GM18505 (cell line): ENCODE results near the gene IL7R.
A peak's percentile ranks its signal among the peaks of the same experiment; 100 is the strongest.
"Not testable (repeated sequence)": the region's sequence is repeated elsewhere in the genome, so short reads cannot be mapped to it uniquely, and the experiment has no call there.

ENCODE experiments used
- ATAC-seq: cut with Tn5 transposase; IDR thresholded peaks from one replicate; pipeline ENCODE4 v1.9.1; 2021; ENCODE audit not compliant: unreplicated experiment
- POLR2A ChIP-seq: IDR thresholded peaks from 4 replicates; pipeline ENCODE4 v1.6.1; 2011; ENCODE audit warnings: borderline replicate concordance; ENCODE audit not compliant: insufficient read depth, insufficient read length; ENCODE audit errors: extremely low read depth

IL7R gene

DNA sequence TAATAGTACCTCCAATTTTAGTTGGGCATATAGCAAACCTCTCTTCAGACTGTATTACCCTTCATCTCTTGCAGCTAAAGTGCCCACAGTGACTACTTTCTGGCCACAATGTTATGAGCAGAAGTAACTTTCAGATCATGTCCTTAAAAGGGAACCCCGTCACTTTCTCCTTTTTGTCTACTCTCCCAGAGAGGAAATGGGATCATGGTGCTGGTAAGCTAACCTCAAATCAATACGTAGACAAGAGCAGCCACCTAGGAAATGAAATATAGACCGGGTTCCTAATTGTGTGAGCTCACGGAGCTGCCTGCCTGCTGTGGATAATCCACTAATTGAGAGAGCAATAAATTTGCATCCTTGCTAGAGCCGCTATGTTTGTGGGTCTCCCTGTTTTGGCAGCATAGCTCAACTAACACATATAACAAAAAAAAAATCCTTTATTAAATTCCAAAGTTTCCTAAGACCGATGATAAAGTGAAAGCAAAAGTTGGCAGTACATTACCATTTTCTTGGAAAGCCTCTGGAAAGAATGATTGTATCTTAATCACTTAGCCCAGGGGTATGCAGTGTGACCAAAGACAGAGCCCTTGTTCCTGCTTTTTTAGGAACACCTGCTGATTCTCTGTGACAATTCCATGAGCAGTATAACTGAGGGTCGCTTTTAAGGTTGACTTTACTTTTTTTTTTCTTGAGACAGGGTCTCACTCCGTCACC is 5.6 kb upstream of the IL7R start:
- ATAC-seq: no peak
- TF ChIP-seq POLR2A: no peak

DNA sequence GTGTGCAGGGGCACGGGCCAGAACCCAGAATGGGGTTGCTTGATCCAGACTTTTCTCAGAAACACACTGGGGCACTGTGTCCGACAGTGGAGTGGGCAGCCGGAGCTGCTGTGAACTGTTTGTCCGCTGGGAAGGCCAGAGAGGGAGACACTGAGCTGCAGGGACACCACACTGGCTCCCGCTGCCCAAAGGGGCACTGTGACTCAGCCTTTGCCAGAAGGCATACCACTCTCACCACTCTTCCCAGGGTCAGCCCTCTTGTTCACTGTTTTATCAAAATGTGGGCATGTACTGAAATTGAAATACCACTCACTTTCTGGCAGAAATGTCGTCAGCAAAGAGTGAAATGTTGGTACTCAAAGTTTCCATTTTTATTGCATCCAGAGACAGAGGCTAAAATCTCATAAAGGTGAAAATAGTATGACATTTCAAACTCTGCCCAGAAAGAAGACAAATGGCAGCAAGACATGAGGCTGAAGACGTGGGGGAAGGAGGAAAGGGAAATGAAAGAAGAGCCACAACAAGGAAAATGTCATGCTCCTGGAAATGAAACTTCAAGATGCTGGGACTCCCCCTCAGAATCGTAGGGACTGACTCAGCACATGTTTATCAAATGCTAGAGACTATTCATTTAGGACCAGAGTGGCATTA is 4.5 kb upstream of the IL7R start:
- peak; percentile 56 for ATAC-seq
- no peak for TF ChIP-seq POLR2A

DNA sequence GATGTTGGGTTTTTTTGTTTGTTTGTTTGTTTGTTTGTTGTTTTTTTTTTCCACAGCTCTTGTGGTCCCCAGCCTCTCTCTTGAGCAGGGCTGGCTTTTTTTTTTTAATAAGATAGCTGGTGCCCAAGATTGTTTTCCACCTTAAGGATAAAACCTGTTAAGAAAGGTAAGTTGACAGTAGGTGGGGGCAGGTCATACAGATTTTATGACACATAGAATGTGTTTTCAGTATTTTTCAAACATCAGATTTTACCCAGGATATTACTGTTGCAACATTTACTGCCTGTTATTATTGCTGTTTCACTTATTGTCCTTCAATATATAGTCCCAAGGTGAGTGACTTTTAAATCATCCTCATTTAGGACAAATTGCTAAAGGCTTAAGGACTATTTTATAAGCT is 3.9 kb upstream of the IL7R start:
- no peak for ATAC-seq
- TF ChIP-seq POLR2A: no peak

DNA sequence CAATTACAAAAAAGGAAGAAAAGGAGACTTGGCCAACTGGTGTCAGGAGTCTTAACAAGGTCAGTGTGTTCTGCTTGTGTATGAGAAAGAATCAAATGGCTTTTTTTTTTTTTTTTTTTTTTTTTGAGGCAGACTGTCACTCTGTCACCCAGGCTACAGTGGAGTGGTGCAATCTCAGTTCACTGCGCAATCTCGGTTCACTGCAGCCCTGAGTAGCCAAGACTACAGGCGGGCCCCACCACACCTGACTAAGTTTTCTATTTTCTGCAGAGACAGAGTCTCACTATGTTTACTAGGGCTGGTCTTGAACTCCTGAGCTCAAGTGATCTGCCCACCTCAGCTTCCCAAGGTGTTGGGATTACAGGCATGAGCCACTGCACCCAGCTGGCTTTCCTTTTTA is 3.1 kb upstream of the IL7R start:
- TF ChIP-seq POLR2A: no peak
- no peak for ATAC-seq

DNA sequence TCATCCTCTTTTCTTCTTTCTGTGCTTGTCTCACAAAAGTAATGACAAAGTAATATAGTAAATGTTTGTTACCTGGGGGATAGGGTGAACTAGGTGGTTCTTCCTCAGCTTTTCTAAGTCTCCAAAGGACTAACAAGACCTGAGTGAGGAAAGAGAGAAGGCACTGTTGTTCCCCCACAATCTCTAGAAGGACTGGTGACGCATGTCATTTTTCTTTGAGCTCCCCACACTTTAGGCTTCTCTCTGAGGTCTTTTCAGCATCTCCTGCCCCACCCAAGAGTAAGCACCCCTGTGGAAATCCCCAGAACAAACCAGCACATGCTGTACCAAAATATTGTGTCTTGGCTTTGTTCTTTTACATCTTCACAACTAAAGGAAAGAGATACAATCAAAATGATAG is 2.4 kb upstream of the IL7R start:
- no peak for TF ChIP-seq POLR2A
- no peak for ATAC-seq

GRCh38 chr5:35855187-35855586 is 1.5 kb upstream of the IL7R start:
- no peak for TF ChIP-seq POLR2A

DNA sequence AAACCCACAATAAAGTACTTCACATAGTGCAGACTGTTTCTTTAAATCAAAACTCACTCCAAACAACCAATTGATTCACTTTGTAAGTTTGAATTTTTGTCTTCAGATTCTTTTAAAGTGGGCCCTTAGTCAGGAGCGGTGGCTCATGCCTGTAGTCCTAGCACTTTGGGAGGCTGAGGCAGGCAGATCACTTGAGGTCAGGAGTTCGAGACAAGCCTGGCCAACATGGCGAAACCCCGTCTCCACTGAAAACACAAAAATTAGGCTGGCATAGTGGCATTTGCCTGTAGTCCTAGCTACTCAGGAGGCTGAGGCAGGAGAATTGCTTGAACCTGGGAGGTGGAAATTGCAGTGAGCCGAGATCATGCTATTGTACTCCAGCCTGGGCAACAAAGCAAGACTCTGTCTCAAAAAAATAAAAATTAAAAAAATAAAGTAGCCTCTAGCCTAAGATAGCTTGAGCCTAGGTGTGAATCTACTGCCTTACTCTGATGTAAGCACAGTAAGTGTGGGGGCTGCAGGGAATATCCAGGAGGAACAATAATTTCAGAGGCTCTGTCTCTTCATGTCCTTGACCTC is 416 bp upstream of the IL7R start:
- ATAC-seq: not testable (repeated sequence)

More at GRCh38 chr5:35855187-35855586, 1.5 kb upstream of the IL7R start:
- ATAC-seq: no peak

- ATAC-seq: no peak
- no peak for TF ChIP-seq POLR2A
Observed at GRCh38 chr5:35857606-35858205, 1.0 kb downstream of the IL7R start.

- no peak for ATAC-seq
- TF ChIP-seq POLR2A: no peak
Observed at GRCh38 chr5:35859101-35859661, 2.5 kb downstream of the IL7R start.

GRCh38 chr5:35860686-35861085 is 4.0 kb downstream of the IL7R start:
- no peak for TF ChIP-seq POLR2A
- ATAC-seq: no peak

DNA sequence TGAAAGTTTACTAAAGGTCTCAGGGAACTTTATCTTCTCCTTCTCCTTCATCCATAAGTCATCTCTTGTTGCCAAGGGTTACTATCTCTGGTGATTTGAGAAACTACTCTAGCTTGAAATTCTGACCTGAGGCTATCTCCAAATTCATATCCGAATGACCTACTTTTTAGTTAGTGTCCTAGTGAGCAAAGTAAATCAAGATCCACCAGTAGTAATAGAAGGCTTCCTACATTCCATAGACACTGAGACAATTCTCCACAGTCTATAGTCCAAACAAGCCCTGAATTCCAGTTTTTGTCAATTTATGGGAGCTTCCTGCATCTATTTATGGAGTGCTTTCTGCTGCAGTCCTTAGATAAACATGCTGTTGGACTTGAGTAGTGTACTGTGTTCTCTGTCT is 5.0 kb downstream of the IL7R start:
- no peak for ATAC-seq
- TF ChIP-seq POLR2A: no peak

GRCh38 chr5:35862126-35862525 is 5.4 kb downstream of the IL7R start:
- no peak for ATAC-seq
- TF ChIP-seq POLR2A: no peak

DNA sequence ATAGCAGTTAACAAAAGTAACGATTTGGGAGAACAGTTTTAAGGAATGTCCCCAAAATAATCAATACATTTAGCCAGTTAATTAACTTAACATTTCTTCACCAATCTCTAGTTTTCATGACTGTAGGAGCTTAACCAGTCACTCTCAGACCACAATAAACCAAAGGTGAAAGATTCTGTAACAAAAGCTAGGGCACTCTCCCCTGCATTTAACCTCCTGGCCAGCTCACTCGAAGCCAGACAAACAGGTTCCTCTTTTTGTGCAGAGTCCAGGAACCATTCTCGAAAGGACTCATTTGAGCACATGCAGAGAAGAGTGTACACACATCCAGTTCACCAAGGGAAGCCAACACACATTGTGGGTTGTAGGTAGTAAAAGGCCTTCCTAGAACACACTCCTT is 6.5 kb downstream of the IL7R start:
- ATAC-seq: no peak
- no peak for TF ChIP-seq POLR2A
